ENCODE results near the gene PHACTR4. TPM values are rescaled to one million over a fixed set of nuclear protein-coding genes. Genes with fewer than 3 reads are reported as not detected.

The PHACTR4 gene
- total RNA-seq, 1 experiment from 2014 or later, result 52.9 TPM

DNA sequence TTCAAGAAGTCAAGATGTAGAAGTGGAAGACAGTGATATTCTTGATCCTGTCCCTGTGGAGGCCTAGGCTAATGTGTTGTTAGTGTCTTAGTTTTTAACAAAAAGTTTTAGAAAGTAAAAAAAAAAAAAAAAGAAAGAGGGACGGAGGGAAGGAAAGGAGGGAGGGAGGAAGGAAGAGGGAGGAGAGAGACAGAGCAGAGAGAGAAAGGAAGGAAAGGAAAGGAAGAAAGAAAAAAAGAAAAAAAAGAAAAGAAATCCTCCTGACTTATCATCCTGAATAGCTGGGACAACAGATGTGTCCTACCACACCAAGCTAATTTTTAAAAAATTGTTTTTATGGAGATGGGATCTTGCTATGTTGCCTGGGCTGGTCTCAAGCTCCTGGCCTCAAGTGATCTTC is 24.6 kb downstream of the PHACTR4 start (continued):
- TF ChIP-seq, protein P1, sequence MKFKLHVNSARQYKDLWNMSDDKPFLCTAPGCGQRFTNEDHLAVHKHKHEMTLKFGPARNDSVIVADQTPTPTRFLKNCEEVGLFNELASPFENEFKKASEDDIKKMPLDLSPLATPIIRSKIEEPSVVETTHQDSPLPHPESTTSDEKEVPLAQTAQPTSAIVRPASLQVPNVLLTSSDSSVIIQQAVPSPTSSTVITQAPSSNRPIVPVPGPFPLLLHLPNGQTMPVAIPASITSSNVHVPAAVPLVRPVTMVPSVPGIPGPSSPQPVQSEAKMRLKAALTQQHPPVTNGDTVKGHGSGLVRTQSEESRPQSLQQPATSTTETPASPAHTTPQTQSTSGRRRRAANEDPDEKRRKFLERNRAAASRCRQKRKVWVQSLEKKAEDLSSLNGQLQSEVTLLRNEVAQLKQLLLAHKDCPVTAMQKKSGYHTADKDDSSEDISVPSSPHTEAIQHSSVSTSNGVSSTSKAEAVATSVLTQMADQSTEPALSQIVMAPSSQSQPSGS (CRISPR knock-in tag; IDR thresholded peaks at IDR 0.05; ENCODE audit: borderline replicate concordance, low read depth), result no peak
- TF ChIP-seq, protein P2, sequence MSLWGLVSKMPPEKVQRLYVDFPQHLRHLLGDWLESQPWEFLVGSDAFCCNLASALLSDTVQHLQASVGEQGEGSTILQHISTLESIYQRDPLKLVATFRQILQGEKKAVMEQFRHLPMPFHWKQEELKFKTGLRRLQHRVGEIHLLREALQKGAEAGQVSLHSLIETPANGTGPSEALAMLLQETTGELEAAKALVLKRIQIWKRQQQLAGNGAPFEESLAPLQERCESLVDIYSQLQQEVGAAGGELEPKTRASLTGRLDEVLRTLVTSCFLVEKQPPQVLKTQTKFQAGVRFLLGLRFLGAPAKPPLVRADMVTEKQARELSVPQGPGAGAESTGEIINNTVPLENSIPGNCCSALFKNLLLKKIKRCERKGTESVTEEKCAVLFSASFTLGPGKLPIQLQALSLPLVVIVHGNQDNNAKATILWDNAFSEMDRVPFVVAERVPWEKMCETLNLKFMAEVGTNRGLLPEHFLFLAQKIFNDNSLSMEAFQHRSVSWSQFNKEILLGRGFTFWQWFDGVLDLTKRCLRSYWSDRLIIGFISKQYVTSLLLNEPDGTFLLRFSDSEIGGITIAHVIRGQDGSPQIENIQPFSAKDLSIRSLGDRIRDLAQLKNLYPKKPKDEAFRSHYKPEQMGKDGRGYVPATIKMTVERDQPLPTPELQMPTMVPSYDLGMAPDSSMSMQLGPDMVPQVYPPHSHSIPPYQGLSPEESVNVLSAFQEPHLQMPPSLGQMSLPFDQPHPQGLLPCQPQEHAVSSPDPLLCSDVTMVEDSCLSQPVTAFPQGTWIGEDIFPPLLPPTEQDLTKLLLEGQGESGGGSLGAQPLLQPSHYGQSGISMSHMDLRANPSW (CRISPR knock-in tag; conservative IDR thresholded peaks at IDR 0.05; ENCODE audit: low read depth), result no peak
- no peak for TF ChIP-seq SMAD3 (CRISPR knock-in tag; IDR thresholded peaks at IDR 0.05; ENCODE audit: borderline replicate concordance)
- TF ChIP-seq TCF7 (CRISPR knock-in tag; IDR thresholded peaks at IDR 0.05; ENCODE audit: low read depth), result no peak

DNA sequence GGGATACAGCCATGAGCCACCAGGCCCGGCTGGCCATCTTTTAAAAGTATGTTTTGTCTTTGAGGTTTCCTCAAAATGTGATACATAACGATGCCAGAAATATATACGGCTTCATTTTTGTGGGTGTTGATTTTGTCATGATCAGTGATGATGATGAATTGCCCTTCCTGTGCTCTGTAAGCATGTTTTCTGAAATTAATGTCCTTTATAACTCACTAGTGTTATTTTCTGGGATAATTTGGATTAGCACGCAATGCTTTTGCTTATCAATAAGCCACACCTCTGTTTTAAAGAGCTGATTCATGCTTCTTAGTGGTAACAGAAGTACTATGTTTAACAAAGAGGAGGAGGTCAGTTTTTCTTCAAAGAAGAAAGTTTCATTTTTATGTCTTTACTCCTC is 25.6 kb downstream of the PHACTR4 start:
- Mint-ChIP-seq H3K27ac (peak overlapping the region; percentile 71; the same call in 1 of the 2 replicates), H3K27me3 (ENCODE audit: low read depth) (no peaks in the 10 kb centered on the region), H3K9me3 (no peaks in the 10 kb centered on the region), H3K36me3 (peaks cover 11% of the 10 kb centered on the region; the same call in 1 of the 2 replicates), H3K4me1 (peaks cover 10% of the 10 kb centered on the region), H3K4me3 (no peak overlapping the region)
- POLR2A ChIA-PET, result interaction anchor here (0.7 kb wide), 3 partner anchors 14 to 125 kb away, joined by 3 to 6 read pairs (median 5); no protein-coding TSS in a partner anchor
- CTCF ChIA-PET, result no interaction called here
- TF ChIP-seq ZNF138 (CRISPR knock-in tag; conservative IDR thresholded peaks at IDR 0.05) (no peak), MXD4 (CRISPR knock-in tag; IDR thresholded peaks at IDR 0.05; ENCODE audit: borderline replicate concordance) (no peak), PRRX2 (CRISPR knock-in tag; IDR thresholded peaks at IDR 0.05) (no peak), TEAD4 (CRISPR knock-in tag; IDR thresholded peaks at IDR 0.05) (no peak), GRHL2 (CRISPR knock-in tag; IDR thresholded peaks at IDR 0.05; ENCODE audit: insufficient replicate concordance, severe bottlenecking) (no peak), TEAD1 (CRISPR knock-in tag; IDR thresholded peaks at IDR 0.05) (no peak), ZNF219 (CRISPR knock-in tag; IDR thresholded peaks at IDR 0.05; ENCODE audit: borderline replicate concordance) (no peak)
- TF ChIP-seq, protein P3, sequence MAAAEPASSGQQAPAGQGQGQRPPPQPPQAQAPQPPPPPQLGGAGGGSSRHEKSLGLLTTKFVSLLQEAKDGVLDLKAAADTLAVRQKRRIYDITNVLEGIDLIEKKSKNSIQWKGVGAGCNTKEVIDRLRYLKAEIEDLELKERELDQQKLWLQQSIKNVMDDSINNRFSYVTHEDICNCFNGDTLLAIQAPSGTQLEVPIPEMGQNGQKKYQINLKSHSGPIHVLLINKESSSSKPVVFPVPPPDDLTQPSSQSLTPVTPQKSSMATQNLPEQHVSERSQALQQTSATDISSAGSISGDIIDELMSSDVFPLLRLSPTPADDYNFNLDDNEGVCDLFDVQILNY (CRISPR knock-in tag; IDR thresholded peaks at IDR 0.05), result no peak
- TF ChIP-seq, protein P4, sequence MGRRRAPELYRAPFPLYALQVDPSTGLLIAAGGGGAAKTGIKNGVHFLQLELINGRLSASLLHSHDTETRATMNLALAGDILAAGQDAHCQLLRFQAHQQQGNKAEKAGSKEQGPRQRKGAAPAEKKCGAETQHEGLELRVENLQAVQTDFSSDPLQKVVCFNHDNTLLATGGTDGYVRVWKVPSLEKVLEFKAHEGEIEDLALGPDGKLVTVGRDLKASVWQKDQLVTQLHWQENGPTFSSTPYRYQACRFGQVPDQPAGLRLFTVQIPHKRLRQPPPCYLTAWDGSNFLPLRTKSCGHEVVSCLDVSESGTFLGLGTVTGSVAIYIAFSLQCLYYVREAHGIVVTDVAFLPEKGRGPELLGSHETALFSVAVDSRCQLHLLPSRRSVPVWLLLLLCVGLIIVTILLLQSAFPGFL (CRISPR knock-in tag; IDR thresholded peaks at IDR 0.05; ENCODE audit: borderline replicate concordance), result no peak
- TF ChIP-seq, protein P5, sequence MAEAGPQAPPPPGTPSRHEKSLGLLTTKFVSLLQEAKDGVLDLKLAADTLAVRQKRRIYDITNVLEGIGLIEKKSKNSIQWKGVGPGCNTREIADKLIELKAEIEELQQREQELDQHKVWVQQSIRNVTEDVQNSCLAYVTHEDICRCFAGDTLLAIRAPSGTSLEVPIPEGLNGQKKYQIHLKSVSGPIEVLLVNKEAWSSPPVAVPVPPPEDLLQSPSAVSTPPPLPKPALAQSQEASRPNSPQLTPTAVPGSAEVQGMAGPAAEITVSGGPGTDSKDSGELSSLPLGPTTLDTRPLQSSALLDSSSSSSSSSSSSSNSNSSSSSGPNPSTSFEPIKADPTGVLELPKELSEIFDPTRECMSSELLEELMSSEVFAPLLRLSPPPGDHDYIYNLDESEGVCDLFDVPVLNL (CRISPR knock-in tag; IDR thresholded peaks at IDR 0.05; ENCODE audit: borderline replicate concordance, low read depth), result no peak
- TF ChIP-seq, protein P6, sequence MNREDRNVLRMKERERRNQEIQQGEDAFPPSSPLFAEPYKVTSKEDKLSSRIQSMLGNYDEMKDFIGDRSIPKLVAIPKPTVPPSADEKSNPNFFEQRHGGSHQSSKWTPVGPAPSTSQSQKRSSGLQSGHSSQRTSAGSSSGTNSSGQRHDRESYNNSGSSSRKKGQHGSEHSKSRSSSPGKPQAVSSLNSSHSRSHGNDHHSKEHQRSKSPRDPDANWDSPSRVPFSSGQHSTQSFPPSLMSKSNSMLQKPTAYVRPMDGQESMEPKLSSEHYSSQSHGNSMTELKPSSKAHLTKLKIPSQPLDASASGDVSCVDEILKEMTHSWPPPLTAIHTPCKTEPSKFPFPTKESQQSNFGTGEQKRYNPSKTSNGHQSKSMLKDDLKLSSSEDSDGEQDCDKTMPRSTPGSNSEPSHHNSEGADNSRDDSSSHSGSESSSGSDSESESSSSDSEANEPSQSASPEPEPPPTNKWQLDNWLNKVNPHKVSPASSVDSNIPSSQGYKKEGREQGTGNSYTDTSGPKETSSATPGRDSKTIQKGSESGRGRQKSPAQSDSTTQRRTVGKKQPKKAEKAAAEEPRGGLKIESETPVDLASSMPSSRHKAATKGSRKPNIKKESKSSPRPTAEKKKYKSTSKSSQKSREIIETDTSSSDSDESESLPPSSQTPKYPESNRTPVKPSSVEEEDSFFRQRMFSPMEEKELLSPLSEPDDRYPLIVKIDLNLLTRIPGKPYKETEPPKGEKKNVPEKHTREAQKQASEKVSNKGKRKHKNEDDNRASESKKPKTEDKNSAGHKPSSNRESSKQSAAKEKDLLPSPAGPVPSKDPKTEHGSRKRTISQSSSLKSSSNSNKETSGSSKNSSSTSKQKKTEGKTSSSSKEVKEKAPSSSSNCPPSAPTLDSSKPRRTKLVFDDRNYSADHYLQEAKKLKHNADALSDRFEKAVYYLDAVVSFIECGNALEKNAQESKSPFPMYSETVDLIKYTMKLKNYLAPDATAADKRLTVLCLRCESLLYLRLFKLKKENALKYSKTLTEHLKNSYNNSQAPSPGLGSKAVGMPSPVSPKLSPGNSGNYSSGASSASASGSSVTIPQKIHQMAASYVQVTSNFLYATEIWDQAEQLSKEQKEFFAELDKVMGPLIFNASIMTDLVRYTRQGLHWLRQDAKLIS (CRISPR knock-in tag; IDR thresholded peaks at IDR 0.05; ENCODE audit: borderline replicate concordance), result no peak
- DNase-seq (ENCODE audit: low spot score) (no peak), ATAC-seq (no peak)
